ENCODE data around the gene NAMPT.
"Not testable (repeated sequence)": the region's sequence is repeated elsewhere in the genome, so short reads cannot be mapped to it uniquely, and the experiment has no call there.

Gene NAMPT

GRCh38 chr7:106284714-106285050, at the start of gene NAMPT:
Gene NAMPT (minus strand): TSS chr7:106284983. CDS start chr7:106284884, 99 bp downstream.
- no peak for DNase-seq

- no peak for DNase-seq
Observed at GRCh38 chr7:106332201-106332600, 47.4 kb upstream of the NAMPT start.

DNA sequence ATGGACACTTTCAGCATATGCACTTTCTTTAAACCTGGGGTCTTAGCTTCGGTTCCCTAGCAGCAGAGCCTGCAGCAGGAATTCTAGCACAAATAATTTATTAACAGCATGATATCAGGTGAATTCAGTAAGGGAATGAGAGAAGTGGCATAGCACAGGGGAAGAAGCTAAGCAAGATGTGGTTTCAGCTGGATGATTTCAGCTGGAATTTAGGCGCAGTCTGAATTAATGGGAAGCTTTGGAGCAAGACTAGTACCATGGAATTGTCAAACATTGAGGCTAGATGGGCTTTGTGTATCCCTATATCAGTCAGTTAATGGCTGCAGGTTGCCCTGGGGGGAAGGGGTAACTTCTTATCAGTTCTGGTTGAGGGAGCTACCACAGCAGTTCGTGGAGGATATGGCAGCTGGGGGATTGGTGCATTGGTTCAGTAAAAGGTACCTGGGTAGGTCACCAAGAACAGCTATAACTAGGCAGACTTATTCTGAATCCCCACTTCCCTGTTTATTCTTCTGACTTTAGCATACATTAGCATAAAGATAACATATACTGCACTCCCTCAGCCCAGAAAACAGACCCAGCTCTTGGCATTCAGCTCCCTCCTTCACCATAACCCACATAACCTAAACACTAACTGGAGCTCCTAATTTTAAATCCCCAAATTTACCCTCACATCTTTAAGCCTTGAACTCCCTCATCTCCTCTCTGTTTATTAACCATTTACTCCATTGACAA, 46.8 kb upstream of the NAMPT start:
- no peak for DNase-seq

DNA sequence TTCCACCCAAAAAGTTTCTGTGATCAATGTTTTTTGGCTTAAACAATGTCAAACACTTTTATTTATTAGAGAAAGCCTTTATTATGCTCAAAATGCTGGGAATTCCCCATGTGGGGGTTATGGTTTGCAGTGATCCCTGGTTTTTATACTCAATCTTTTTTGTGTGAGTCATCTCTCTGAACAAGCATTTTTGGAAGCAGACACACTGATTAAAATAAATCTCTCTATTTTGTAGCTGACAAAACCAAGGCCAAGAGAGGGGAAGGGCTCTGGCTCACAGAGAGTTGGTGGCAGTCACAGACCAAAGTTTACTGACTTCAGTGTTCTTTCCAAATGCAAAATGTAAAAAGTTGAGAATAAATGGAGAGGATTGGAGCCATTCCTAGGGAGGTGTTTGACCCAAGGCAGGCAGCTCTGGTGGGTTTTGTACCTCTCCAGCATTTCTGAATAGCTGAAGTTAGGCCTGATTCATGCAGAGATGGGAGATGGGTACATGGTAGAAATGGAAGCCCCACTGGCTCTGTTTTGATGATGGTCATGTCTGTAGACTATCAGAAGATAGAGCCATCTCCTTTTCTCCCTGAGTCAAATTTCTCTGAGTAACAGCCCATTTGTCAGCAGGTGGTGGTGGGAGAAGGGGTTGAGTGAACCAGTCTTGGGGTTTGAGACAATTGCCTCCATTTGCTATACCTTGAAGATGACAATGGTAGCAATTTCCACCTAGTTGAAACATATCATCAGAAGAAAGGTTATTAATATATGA, 45.4 kb upstream of the NAMPT start:
- DNase-seq, result peak; percentile 68 to 82 (median 80)

DNA sequence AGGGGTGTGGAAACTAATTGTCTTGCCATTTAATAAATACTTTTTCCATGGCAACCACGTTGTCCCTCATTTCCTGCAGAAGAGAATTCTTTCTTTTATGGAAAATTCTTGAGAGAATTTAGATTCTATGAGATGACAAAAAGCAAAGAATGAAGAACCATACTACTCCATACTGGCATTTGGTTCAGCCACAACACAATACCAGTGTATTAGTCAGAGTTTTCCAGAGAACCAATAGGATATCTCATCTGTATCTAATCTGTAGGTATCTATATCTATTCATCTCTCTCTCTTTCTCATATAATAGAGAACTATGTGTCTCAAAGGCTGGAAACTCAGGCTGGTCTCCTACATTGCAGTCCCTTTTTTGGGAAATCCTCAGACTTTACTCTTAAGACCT, 44.6 kb upstream of the NAMPT start:
- no peak for DNase-seq

DNA sequence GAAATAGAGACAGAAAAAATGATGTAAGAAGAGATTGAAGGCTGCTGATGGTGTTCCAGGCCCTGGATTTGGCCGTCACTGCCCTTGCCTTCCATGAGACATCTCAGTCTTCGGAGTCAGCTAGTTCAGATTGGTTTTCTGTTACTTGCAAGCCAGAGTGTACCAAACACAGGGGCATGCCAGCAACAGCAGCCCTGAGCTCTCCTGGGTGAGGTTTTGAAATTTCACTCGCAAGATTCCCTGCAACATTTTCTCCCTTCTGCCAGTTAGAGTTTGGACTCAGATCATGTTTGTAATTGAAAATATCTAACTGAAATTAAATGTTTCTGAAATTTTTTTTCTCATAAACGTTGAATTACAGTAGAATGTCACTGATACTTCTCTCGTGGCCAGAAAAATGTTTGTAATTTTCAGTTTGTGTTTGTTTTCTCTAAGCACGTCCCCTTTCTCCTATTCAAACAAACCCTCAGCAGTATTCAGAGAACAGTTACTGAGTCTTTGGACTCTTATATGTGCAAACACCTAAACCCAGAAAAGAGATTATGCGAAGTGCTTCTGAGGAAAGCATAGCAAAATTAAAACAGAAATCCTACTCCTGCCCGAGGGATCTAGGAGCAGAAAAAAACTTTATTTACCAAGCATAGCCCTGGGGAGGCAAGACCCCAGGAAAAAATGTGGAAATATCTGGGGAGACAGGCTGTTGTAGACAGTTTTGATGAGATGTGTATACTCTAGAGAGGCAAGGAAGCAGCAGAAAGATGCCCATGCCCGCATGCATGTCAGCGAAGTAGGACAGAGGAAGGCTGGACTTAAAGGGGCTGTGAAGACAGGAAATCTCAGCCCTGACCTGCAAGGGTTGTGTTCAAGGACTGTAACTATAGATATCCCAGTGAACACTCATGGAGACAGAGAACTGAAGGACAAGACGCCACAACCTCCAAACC, 43.0 kb upstream of the NAMPT start:
- DNase-seq, result no peak

DNA sequence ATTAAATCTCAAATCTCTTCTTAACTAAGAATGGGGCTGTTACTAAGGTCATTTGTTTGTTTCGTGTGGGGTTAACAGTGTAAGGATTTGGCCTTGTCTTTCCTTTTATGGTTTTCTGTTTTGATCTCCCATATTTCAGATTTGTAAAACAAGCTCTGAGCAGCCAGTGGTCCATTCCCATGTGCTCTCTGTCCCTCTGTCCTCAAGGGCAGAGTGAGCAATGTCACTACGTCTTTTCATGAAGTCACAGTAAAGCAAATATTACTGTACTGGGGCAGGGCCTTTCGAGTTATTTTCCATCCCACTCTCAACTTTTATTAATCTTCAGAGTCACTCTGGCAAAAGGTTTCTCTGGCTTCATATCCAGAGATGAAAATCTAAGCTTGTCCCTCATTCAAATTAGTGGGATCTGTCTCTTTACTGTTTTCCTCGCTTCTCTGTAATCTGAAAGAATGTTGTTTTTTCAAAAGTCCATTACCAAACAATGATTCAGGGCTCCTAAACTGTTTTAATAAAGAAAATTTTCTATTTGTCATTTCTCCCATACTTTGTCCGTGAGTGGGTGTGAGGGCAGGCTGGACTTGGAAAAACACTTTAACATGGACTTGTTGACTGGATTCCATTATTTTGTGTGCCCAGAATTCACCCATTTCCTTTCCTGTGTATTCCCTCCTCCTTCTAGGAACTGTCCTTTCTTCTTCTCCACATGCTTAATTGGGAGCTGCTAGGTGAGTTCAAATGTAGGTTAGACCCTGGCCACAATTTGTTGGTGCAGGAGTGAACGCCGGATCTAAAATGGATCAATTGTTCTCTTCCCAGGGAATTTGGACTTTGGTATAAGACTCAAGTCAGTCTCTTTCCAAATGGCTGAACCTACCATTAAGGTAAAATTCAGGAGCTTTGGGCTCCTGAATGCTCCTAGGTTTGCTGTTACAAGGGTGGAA, 42.1 kb upstream of the NAMPT start:
- DNase-seq, result no peak

DNA sequence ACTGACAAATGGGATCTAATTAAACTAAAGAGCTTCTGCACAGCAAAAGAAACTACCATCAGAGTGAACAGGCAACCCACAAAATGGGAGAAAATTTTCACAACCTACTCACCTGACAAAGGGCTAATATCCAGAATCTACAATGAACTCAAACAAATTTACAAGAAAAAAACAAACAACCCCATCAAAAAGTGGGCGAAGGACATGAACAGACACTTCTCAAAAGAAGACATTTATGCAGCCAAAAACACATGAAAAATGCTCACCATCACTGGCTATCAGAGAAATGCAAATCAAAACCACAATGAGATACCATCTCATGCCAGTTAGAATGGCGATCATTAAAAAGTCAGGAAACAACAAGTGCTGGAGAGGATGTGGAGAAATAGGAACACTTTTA, 39.7 kb upstream of the NAMPT start:
- DNase-seq, result not testable (repeated sequence)

DNA sequence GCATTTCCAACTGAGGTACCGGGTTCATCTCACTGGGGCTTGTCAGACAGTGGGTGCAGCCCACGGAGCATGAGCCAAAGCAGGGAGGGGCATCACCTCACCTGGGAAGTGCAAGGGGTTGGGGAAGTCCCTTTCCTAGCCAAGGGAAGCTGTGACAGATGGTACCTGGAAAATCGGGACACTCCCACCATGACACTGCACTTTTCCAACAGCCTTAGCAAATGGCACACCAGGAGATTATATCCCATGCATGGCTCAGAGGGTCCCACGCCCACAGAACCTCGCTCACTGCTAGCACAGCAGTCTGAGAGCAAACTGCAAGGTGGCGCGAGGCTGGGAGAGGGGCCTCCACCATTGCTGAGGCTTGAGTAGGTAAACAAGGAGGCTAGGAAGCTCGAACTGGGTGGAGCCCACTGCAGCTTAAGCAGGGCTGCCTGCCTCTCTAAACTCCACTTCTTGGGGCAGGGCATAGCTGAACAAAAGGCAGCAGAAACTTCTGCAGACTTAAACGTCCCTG, 35.5 kb upstream of the NAMPT start:
- not testable (repeated sequence) for DNase-seq

GRCh38 chr7:106318482-106318881, 33.7 kb upstream of the NAMPT start:
- no peak for DNase-seq

GRCh38 chr7:106317971-106318370, 33.2 kb upstream of the NAMPT start:
- no peak for DNase-seq

DNA sequence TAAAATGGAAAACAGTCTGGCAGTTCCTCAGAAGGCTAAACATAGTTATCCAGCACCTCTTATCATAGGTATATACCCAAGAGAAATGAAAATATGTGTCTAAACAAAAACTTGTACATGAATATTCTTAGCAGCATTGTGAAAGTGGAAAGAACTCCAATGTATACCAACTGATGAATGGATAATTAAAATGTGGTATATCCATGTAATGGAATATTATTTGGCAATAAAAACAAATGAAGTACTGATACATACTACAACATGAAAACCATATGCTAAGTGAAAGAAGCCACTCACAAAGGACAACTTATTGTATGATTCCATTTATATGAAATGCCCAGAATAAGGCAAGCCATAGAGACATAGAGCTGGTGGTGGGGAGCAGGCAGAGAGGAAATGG, 32.2 kb upstream of the NAMPT start:
- DNase-seq, result no peak

DNA sequence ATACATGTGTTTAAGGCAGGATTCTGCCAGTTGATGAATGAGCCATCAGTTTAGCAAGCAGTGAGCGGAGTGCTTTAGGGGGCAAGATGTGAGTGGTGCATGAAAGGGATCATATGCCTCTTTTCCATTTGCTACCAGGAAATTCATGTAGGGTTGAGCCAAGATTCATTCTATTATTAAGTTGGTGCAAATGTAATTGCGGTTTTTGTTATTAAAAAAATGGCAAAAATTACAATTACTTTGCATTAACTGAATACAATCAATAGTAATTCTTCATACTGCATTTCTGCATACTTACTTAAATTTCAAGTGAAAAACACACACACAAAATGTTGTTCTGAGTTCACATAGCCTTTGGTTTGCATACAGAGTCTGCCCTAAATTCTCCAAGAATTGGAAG, 30.1 kb upstream of the NAMPT start:
- DNase-seq, result no peak

DNA sequence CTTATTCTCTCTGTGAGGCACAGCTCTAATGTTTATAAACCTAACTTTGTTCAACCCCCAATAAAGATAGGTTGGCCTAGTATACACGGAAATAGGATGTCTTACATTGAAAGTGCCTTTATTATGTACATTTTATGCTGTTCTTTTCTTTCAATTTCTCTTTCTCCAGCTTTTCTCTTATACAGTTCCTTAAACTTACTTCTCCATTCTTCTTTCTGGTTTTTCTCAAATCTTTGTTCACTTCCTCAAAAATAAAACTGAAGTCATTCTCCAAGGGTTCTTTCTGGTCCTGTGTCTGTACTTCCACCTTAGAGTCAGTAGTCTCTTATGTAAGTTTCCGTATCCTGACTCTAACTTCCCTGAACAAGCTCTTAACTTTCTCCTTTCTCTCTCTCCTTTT, 29.2 kb upstream of the NAMPT start:
- peak; percentile 76 to 97 (median 93) for DNase-seq

DNA sequence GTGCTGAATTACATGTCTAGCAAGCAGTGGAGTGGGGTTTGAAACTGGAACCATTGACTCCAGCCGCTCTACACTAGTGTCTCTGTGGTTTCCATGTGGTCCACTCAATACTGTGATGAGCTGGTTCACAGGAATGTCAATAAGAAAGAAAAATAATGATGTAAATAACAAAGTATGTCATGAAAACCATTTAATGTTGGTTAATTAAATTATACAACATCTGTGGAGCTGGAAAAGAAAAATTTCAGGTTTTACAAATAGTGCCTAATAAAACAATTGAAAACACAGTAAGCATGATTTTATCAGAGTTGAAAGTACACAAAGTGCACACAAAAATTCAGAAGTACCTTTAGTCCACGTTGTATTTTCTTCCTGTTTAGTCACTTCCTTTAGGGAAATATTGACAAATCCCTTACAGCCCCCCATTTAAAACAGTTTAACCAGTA, 28.7 kb upstream of the NAMPT start:
- DNase-seq, result peak in 1 of 3 donors; percentile 10

GRCh38 chr7:106312906-106313305, 28.1 kb upstream of the NAMPT start:
- DNase-seq, result no peak

- peak in 1 of 3 donors; percentile 17 for DNase-seq
Observed at GRCh38 chr7:106312099-106312871, 27.5 kb upstream of the NAMPT start.

DNA sequence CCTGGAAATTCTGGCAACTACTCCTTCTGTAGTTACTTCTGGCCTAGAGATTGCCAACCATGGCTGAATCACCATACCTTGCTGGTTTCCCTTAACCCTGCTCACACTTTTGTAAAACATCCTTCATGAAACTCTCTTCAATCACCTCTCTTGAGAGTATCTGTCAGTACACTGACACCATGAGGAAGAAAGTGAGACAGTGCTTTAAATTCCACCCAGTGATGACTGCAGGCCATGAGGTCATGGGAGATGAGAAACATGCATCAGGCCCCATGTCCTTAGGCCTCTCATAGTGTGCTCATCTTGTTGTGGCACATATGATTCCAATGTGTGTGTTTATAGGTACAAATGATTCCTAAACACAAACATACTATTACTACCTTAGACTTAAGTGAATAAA, 24.6 kb upstream of the NAMPT start:
- peak; percentile 55 to 73 (median 58) for DNase-seq

DNA sequence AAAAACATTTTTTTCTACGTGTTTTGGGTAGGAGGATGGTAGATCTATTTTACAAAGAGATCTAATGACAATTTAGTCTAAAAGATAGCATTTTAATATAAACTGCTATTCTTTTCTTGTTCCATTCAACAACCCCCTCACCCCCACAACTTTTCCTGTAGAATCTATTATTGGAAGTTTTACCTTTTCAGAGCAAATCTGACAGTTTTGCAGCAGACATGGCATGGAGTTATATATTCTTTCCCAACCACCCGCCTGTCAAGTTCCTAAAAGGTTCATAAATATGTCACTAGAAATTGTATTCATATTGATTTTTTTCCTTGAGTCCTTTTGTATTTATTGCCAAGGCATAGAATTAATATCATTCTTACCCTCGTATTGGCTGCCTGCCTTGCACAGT, 21.5 kb upstream of the NAMPT start:
- DNase-seq, result no peak

DNA sequence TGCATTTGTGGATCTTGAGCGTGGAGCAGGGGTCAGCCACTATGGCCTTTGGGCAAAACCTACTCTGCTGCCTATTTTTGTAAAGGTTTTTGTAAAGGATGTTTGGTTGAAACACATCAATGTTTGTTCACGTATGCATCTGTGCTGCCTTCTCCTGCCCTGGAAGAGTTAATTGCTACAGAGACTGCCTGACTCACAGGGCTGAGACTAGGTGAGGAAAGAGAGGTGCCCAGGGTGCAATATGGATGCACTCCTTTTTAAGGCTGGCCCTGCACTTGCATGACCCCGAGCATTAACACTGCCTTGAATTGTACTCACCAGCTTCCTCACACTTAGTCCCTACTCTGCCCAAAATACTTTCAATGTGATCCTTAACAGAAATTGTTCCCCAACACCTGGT, 20.9 kb upstream of the NAMPT start:
- DNase-seq, result peak in 1 of 3 donors; percentile 11

DNA sequence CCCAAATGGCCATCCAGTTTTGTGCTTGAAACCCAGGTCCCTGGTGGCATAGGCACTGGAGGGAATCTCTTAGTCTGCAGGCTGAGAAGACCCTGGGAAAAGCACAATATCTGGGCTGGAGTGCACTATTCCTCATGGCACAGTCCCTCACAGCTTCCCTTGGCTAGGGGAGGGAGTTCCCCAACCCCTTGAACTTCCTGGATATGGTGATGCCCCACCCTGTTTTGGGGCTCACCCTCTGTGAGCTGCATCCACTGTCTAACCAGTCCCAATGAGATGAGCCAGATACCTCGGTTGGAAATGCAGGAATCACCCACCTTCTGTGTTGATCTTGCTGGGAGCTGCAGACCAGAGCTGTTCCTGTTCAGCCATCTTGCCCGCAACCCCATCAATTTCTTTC, 19.8 kb upstream of the NAMPT start:
- peak; percentile 16 to 38 (median 28) for DNase-seq

Data from suppressor macrophage treated with lipopolysaccharide for 1 hour (primary cell).